HEK293 (cell line): ENCODE measurements around the gene GHITM.

ENCODE experiments used
- CTCF ChIA-PET: fragments of 350-600 bp; formaldehyde crosslinking; extraction: SDS; loops from one replicate; lab custom pipeline; 2021; ENCODE audit warnings: antibody characterized with exemption; lab: Yijun Ruan, JAX
- POLR2A ChIA-PET: fragments of 300-600 bp; formaldehyde crosslinking; extraction: SDS; loops from one replicate; lab custom pipeline; 2020; ENCODE audit warnings: antibody characterized with exemption, inconsistent platforms; lab: Yijun Ruan, JAX
- H3K27ac ChIP-seq: fragments of 200-500 bp; sonication (Bioruptor generic); 2 replicates; pipeline ENCODE4 v1.5.1; 2014; ENCODE audit warnings: low read depth, low read length, control low read depth, inconsistent platforms; ENCODE audit errors: extremely low read depth
- H3K36me3 ChIP-seq, 2 experiments: fragments of 200-500 bp in 1 of 2; sonication (Bioruptor generic) in 1 of 2; 1 replicate in 1 of 2; 2 replicates in 1 of 2; pipeline ENCODE4 v1.5.1; 2014 to 2017; ENCODE audit warnings: inconsistent platforms in 2 of 2, low read length in 2 of 2; ENCODE audit not compliant: control insufficient read depth in 2 of 2, insufficient read depth in 1 of 2
- H3K4me1 ChIP-seq: fragments of 200-500 bp; sonication (Bioruptor generic); 2 replicates; pipeline ENCODE4 v1.5.1; 2014; ENCODE audit warnings: mild to moderate bottlenecking, low read length, inconsistent platforms; ENCODE audit not compliant: control insufficient read depth, insufficient read depth
- H3K4me3 ChIP-seq: 2 replicates; pipeline ENCODE4 v1.5.1; 2011; ENCODE audit warnings: low read depth, mild to moderate bottlenecking, control low read depth, low read length, moderate library complexity
- H3K9me3 ChIP-seq: fragments of 200-500 bp; sonication (Bioruptor generic); 2 replicates; pipeline ENCODE4 v1.5.1; 2014; ENCODE audit warnings: low read depth, low read length, inconsistent platforms; ENCODE audit not compliant: control insufficient read depth, insufficient read depth
- EGR2 ChIP-seq: fragments of 450-650 bp; formaldehyde crosslinking; IDR thresholded peaks from 2 replicates; pipeline ENCODE4 v1.5.1; 2016; ENCODE audit warnings: low read depth, missing biosample characterization, missing genetic modification characterization
- GLIS2 ChIP-seq: fragments of 450-650 bp; formaldehyde crosslinking; IDR thresholded peaks from 2 replicates; pipeline ENCODE4 v1.5.1; 2016; ENCODE audit warnings: missing biosample characterization, missing genetic modification characterization
- KLF1 ChIP-seq: fragments of 450-650 bp; formaldehyde crosslinking; IDR thresholded peaks from 2 replicates; pipeline ENCODE4 v1.5.1; 2016; ENCODE audit warnings: missing biosample characterization, missing genetic modification characterization
- SCRT1 ChIP-seq: fragments of 450-650 bp; formaldehyde crosslinking; IDR thresholded peaks from 2 replicates; pipeline ENCODE4 v1.5.1; 2016; ENCODE audit warnings: missing biosample characterization, missing genetic modification characterization, borderline replicate concordance
- SP2 ChIP-seq: fragments of 450-650 bp; formaldehyde crosslinking; IDR thresholded peaks from 2 replicates; pipeline ENCODE4 v1.5.1; 2016; ENCODE audit warnings: missing biosample characterization, missing genetic modification characterization
- ZFP41 ChIP-seq: fragments of 450-650 bp; formaldehyde crosslinking; IDR thresholded peaks from 2 replicates; pipeline ENCODE4 v1.5.1; 2016; ENCODE audit warnings: missing biosample characterization, missing genetic modification characterization, borderline replicate concordance
- ZNF132 ChIP-seq: fragments of 450-650 bp; formaldehyde crosslinking; IDR thresholded peaks from 2 replicates; pipeline ENCODE4 v1.5.1; 2017; ENCODE audit warnings: missing biosample characterization, missing genetic modification characterization, borderline replicate concordance
- ZNF223 ChIP-seq: fragments of 450-650 bp; formaldehyde crosslinking; IDR thresholded peaks from 2 replicates; pipeline ENCODE4 v1.5.1; 2016; ENCODE audit warnings: missing biosample characterization, missing genetic modification characterization
- ZNF239 ChIP-seq: fragments of 450-650 bp; formaldehyde crosslinking; IDR thresholded peaks from 2 replicates; pipeline ENCODE4 v1.5.1; 2016; ENCODE audit warnings: missing biosample characterization, missing genetic modification characterization
- ZNF311 ChIP-seq: fragments of 450-650 bp; formaldehyde crosslinking; IDR thresholded peaks from 2 replicates; pipeline ENCODE4 v1.5.1; 2017; ENCODE audit warnings: missing biosample characterization, missing genetic modification characterization, borderline replicate concordance
- ZNF335 ChIP-seq: fragments of 450-650 bp; formaldehyde crosslinking; conservative IDR thresholded peaks from 2 replicates; pipeline ENCODE4 v1.5.1; 2016; ENCODE audit warnings: missing biosample characterization, missing genetic modification characterization
- ZNF366 ChIP-seq: fragments of 450-650 bp; formaldehyde crosslinking; conservative IDR thresholded peaks from 2 replicates; pipeline ENCODE4 v1.5.1; 2016; ENCODE audit warnings: missing biosample characterization, missing genetic modification characterization
- ZNF473 ChIP-seq: fragments of 450-650 bp; formaldehyde crosslinking; IDR thresholded peaks from 2 replicates; pipeline ENCODE4 v1.5.1; 2017; ENCODE audit warnings: missing biosample characterization, missing genetic modification characterization
- ZNF548 ChIP-seq: fragments of 450-650 bp; formaldehyde crosslinking; IDR thresholded peaks from 2 replicates; pipeline ENCODE4 v1.5.1; 2016; ENCODE audit warnings: missing biosample characterization, missing genetic modification characterization
- ZNF658 ChIP-seq: fragments of 450-650 bp; formaldehyde crosslinking; IDR thresholded peaks from 2 replicates; pipeline ENCODE4; 2016; ENCODE audit warnings: missing biosample characterization, missing genetic modification characterization
- ZNF670 ChIP-seq: fragments of 450-650 bp; formaldehyde crosslinking; IDR thresholded peaks from 2 replicates; pipeline ENCODE4 v1.5.1; 2016; ENCODE audit warnings: missing biosample characterization, missing genetic modification characterization, low read depth
- ZNF830 ChIP-seq: fragments of 450-650 bp; IDR thresholded peaks from 2 replicates; pipeline ENCODE4 v1.5.0; 2018; ENCODE audit warnings: missing biosample characterization, missing genetic modification characterization, low read depth, mild to moderate bottlenecking, moderate library complexity
- TF ChIP-seq, protein P1 (sequence below): fragments of 450-650 bp; formaldehyde crosslinking; IDR thresholded peaks from 2 replicates; pipeline ENCODE4 v1.5.1; 2016; ENCODE audit warnings: missing biosample characterization, missing genetic modification characterization, borderline replicate concordance
- TF ChIP-seq, protein P2 (sequence below): fragments of 450-650 bp; formaldehyde crosslinking; IDR thresholded peaks from 2 replicates; pipeline ENCODE4 v1.5.1; 2016; ENCODE audit warnings: missing biosample characterization, missing genetic modification characterization, low read depth
- TF ChIP-seq, protein P3 (sequence below): fragments of 450-650 bp; formaldehyde crosslinking; IDR thresholded peaks from 2 replicates; pipeline ENCODE4 v1.5.1; 2016; ENCODE audit warnings: missing biosample characterization, missing genetic modification characterization
- TF ChIP-seq, protein P4 (sequence below): fragments of 450-650 bp; formaldehyde crosslinking; IDR thresholded peaks from 2 replicates; pipeline ENCODE4 v1.5.1; 2016; ENCODE audit warnings: missing biosample characterization, missing genetic modification characterization

Gene GHITM

DNA sequence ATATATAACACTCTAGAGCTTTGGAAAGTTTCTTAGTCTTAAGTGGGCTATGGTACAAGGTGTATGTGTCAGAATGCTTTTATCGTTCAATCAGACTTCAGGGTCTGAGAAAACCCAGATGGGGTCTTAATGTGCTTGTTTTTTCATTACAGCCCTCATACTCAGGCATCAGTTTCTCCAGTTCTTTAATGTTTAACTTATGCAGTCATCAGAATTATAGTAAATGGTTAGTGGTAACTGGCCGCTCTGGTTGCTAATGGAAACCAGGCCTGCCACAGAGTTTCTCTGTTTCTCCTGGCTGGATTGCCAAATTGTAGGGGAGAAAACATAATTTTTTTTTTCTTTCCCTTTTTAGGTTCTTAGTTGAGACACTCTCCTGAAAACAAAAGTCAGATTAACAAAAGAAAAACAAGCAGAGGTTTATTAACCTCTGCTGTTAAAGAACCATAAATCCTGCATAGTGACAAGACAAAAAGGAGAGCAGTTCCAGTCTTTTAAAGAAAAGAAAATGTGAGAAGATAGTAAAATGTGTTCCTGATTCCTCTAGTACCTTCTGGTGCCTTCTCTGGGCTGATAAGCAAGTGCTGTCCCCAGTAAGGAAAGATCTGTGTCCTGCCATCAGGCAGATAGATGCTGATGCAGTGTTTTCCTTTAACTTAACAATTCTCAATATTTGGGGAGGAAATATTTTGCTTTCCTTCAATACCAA is 21.5 kb upstream of the GHITM start (continued):
- TF ChIP-seq, protein P1, sequence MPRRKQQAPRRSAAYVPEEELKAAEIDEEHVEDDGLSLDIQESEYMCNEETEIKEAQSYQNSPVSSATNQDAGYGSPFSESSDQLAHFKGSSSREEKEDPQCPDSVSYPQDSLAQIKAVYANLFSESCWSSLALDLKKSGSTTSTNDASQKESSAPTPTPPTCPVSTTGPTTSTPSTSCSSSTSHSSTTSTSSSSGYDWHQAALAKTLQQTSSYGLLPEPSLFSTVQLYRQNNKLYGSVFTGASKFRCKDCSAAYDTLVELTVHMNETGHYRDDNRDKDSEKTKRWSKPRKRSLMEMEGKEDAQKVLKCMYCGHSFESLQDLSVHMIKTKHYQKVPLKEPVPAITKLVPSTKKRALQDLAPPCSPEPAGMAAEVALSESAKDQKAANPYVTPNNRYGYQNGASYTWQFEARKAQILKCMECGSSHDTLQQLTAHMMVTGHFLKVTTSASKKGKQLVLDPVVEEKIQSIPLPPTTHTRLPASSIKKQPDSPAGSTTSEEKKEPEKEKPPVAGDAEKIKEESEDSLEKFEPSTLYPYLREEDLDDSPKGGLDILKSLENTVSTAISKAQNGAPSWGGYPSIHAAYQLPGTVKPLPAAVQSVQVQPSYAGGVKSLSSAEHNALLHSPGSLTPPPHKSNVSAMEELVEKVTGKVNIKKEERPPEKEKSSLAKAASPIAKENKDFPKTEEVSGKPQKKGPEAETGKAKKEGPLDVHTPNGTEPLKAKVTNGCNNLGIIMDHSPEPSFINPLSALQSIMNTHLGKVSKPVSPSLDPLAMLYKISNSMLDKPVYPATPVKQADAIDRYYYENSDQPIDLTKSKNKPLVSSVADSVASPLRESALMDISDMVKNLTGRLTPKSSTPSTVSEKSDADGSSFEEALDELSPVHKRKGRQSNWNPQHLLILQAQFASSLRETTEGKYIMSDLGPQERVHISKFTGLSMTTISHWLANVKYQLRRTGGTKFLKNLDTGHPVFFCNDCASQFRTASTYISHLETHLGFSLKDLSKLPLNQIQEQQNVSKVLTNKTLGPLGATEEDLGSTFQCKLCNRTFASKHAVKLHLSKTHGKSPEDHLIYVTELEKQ (tag by site-specific recombination), result no peak
- TF ChIP-seq ZNF132 (tag by site-specific recombination) (no peak), SP2 (tag by site-specific recombination) (no peak), ZFP41 (tag by site-specific recombination) (no peak), SCRT1 (tag by site-specific recombination) (no peak), ZNF366 (no peak)
- TF ChIP-seq, protein P2, sequence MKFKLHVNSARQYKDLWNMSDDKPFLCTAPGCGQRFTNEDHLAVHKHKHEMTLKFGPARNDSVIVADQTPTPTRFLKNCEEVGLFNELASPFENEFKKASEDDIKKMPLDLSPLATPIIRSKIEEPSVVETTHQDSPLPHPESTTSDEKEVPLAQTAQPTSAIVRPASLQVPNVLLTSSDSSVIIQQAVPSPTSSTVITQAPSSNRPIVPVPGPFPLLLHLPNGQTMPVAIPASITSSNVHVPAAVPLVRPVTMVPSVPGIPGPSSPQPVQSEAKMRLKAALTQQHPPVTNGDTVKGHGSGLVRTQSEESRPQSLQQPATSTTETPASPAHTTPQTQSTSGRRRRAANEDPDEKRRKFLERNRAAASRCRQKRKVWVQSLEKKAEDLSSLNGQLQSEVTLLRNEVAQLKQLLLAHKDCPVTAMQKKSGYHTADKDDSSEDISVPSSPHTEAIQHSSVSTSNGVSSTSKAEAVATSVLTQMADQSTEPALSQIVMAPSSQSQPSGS (tag by site-specific recombination), result no peak

DNA sequence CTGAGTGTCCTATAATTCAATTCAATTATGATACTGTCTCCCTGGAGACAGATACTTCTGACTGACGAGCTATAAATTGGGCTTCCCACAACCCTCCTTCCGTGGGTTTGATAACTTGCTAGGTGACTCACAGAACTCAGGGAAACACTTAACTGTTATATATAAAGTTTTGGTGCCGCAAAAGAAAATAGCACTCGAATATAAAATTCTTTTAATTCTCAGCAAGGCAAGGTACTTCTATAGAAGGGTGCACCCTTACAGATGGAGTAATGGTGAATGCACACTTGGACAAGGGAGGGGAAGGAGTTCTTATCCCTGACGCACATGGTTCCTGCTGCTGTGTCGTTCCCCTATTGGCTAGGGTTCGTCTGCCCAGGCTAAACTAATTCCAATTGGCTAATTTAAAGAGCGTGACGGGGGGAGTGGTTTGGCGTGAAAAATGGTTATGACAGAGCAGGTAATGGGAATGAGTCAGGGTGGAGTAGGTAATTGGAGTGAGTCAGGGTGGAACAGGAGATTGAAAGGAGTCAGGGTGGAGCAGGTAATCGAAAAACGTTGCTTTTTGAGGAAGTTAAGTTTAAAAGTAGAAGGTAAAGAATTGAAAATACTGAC is 20.8 kb upstream of the GHITM start:
- H3K27ac ChIP-seq, result no peak overlapping the region
- no peak for TF ChIP-seq ZNF670 (tag by site-specific recombination)
- TF ChIP-seq KLF1 (tag by site-specific recombination), result 0 out of 2 replicates have a peak, but pooled peaks have one; percentile 15
- TF ChIP-seq, protein P3, sequence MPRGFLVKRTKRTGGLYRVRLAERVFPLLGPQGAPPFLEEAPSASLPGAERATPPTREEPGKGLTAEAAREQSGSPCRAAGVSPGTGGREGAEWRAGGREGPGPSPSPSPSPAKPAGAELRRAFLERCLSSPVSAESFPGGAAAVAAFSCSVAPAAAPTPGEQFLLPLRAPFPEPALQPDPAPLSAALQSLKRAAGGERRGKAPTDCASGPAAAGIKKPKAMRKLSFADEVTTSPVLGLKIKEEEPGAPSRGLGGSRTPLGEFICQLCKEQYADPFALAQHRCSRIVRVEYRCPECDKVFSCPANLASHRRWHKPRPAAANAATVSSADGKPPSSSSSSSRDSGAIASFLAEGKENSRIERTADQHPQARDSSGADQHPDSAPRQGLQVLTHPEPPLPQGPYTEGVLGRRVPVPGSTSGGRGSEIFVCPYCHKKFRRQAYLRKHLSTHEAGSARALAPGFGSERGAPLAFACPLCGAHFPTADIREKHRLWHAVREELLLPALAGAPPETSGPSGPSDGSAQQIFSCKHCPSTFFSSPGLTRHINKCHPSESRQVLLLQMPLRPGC (tag by site-specific recombination), result no peak
- no peak for TF ChIP-seq EGR2 (tag by site-specific recombination)
- peak; percentile 44 for TF ChIP-seq SP2 (tag by site-specific recombination)
- no peak for TF ChIP-seq ZNF830 (tag by site-specific recombination)
- TF ChIP-seq, protein P4, sequence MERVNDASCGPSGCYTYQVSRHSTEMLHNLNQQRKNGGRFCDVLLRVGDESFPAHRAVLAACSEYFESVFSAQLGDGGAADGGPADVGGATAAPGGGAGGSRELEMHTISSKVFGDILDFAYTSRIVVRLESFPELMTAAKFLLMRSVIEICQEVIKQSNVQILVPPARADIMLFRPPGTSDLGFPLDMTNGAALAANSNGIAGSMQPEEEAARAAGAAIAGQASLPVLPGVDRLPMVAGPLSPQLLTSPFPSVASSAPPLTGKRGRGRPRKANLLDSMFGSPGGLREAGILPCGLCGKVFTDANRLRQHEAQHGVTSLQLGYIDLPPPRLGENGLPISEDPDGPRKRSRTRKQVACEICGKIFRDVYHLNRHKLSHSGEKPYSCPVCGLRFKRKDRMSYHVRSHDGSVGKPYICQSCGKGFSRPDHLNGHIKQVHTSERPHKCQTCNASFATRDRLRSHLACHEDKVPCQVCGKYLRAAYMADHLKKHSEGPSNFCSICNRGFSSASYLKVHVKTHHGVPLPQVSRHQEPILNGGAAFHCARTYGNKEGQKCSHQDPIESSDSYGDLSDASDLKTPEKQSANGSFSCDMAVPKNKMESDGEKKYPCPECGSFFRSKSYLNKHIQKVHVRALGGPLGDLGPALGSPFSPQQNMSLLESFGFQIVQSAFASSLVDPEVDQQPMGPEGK (tag by site-specific recombination), result no peak
- TF ChIP-seq GLIS2 (tag by site-specific recombination), result no peak
- no peak for TF ChIP-seq ZNF239 (tag by site-specific recombination)
- no peak for TF ChIP-seq ZNF473 (tag by site-specific recombination)
- peak; percentile 76; the same call in 1 of the 2 replicates for TF ChIP-seq ZNF223 (tag by site-specific recombination)
- TF ChIP-seq ZNF335 (tag by site-specific recombination), result no peak
- no peak for TF ChIP-seq ZNF658 (tag by site-specific recombination)
- no peak for TF ChIP-seq ZNF311
- no peak for TF ChIP-seq ZNF548 (tag by site-specific recombination)
- H3K4me3 ChIP-seq, result no peak overlapping the region
- ChIA-PET CTCF (no interaction called here), POLR2A (no interaction called here)
- no peaks in the 10 kb centered on the region for H3K4me1 ChIP-seq
- no peaks in the 10 kb centered on the region for H3K9me3 ChIP-seq
- no peaks in the 10 kb centered on the region for H3K36me3 ChIP-seq
